DND-41 (cell line): ENCODE measurements around the gene MATN3.
A peak's percentile ranks its signal among the peaks of the same experiment; 100 is the strongest.

Source experiments
- ATAC-seq: fragments of 200-7000 bp; cut with Tn5 transposase; 3 replicates; pipeline ENCODE4 v1.9.1; 2021; ENCODE audit warnings: low read depth; ENCODE audit not compliant: insufficient read depth
- DNase-seq: peaks from one replicate; pipeline ENCODE4 v3.0.0-alpha.2; 2020
- H2AFZ ChIP-seq: 2 replicates; pipeline ENCODE4 v1.6.0; 2012; ENCODE audit warnings: low read depth, low read length
- H3K27ac ChIP-seq: 2 replicates; pipeline ENCODE4 v1.5.1; 2012; ENCODE audit warnings: low read length, inconsistent platforms
- H3K27me3 ChIP-seq: fragments of 200-600 bp; sonication (generic); 2 replicates; pipeline ENCODE4 v1.6.0; 2012; ENCODE audit warnings: low read length, mild to moderate bottlenecking, inconsistent platforms; ENCODE audit not compliant: insufficient read depth, poor library complexity
- H3K36me3 ChIP-seq: 2 replicates; pipeline ENCODE4 v1.5.1; 2012; ENCODE audit warnings: low read length, inconsistent platforms; ENCODE audit not compliant: insufficient read depth
- H3K4me1 ChIP-seq: 2 replicates; pipeline ENCODE4 v1.5.1; 2012; ENCODE audit warnings: mild to moderate bottlenecking, low read length; ENCODE audit not compliant: insufficient read depth
- H3K4me2 ChIP-seq: 2 replicates; pipeline ENCODE4 v1.6.0; 2012; ENCODE audit warnings: mild to moderate bottlenecking, moderate library complexity, low read length, inconsistent platforms; ENCODE audit not compliant: insufficient read depth
- H3K4me3 ChIP-seq, 2 experiments: fragments of 200-600 bp in 1 of 2; shearing (Covaris generic) in 1 of 2; 2 replicates each; pipeline ENCODE4 v1.5.1; 2012 to 2016; ENCODE audit warnings: inconsistent platforms in 2 of 2, low read length in 2 of 2, mild to moderate bottlenecking in 2 of 2, low read depth in 1 of 2, moderate library complexity in 1 of 2
- H3K79me2 ChIP-seq: 2 replicates; pipeline ENCODE4 v1.6.0; 2012; ENCODE audit warnings: low read length, inconsistent platforms; ENCODE audit not compliant: insufficient read depth
- H3K9ac ChIP-seq: 2 replicates; pipeline ENCODE4 v1.6.0; 2012; ENCODE audit warnings: low read depth, mild to moderate bottlenecking, inconsistent platforms, low read length, moderate library complexity
- H3K9me3 ChIP-seq: 2 replicates; pipeline ENCODE4 v1.5.1; 2012; ENCODE audit warnings: low read length, moderate library complexity, mild to moderate bottlenecking, inconsistent platforms; ENCODE audit not compliant: insufficient read depth, severe bottlenecking
- H4K20me1 ChIP-seq: 2 replicates; pipeline ENCODE4 v1.6.0; 2012; ENCODE audit warnings: low read length; ENCODE audit not compliant: insufficient read depth
- EZH2 ChIP-seq: IDR thresholded peaks from 3 replicates; pipeline ENCODE4 v1.6.1; 2012; ENCODE audit warnings: borderline replicate concordance, low read depth, mild to moderate bottlenecking, moderate library complexity, low read length, inconsistent platforms; ENCODE audit not compliant: severe bottlenecking
- TF ChIP-seq, protein P1 (sequence below): IDR thresholded peaks from 2 replicates; pipeline ENCODE4 v1.5.1; 2012; ENCODE audit warnings: borderline replicate concordance, low read length, moderate library complexity, mild to moderate bottlenecking; ENCODE audit not compliant: poor library complexity, severe bottlenecking; ENCODE audit errors: extremely low read depth

MATN3 gene

GRCh38 chr2:20050646-20051531 lies 38.4 kb upstream of the MATN3 start:
- H2AFZ ChIP-seq: peak overlapping the region; percentile 77
- H3K9ac ChIP-seq: peak overlapping the region; percentile 68
- peaks cover 51% of the 10 kb centered on the region for H3K79me2 ChIP-seq
- peaks cover 19% of the 10 kb centered on the region; the same call in 1 of the 2 replicates for H4K20me1 ChIP-seq
- H3K4me2 ChIP-seq: peak overlapping the region; percentile 71
- H3K27ac ChIP-seq: peak overlapping the region; percentile 87
- peaks cover 6% of the 10 kb centered on the region for H3K27me3 ChIP-seq
- H3K9me3 ChIP-seq: no peaks in the 10 kb centered on the region
- no peaks in the 10 kb centered on the region for H3K36me3 ChIP-seq
- no peak for TF ChIP-seq EZH2
- TF ChIP-seq, protein P1, sequence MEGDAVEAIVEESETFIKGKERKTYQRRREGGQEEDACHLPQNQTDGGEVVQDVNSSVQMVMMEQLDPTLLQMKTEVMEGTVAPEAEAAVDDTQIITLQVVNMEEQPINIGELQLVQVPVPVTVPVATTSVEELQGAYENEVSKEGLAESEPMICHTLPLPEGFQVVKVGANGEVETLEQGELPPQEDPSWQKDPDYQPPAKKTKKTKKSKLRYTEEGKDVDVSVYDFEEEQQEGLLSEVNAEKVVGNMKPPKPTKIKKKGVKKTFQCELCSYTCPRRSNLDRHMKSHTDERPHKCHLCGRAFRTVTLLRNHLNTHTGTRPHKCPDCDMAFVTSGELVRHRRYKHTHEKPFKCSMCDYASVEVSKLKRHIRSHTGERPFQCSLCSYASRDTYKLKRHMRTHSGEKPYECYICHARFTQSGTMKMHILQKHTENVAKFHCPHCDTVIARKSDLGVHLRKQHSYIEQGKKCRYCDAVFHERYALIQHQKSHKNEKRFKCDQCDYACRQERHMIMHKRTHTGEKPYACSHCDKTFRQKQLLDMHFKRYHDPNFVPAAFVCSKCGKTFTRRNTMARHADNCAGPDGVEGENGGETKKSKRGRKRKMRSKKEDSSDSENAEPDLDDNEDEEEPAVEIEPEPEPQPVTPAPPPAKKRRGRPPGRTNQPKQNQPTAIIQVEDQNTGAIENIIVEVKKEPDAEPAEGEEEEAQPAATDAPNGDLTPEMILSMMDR: peak; percentile 35
- H3K4me3 ChIP-seq: peak overlapping the region; percentile 79 to 85
- peak; percentile 31 for DNase-seq
- peak; percentile 37; the same call in 2 of the 3 replicates for ATAC-seq
- H3K4me1 ChIP-seq: peaks cover 38% of the 10 kb centered on the region

DNA sequence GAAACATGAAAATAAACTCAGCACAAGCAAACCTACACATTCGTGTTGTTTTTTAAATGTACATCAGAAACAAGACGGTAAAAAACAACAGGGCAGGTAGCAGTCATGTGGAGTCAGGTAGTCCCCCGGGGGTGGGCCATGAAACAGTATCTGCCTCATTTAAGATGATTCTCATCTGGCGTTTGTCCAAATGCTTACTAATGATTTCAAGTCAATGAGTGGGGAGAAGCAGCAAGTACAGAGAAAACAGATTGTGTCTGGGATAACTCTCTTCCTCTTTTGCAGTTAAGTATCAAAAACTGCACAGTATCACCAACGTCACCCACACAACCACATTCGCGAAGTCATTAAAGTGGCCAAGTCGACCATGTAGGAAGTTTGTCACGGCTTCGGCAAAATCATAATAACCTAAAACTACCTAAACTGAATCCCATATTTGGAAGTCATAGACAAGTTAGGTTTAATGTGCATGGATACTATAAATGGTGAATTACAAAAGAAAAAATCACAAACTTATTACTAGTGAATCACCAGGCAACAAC lies 37.7 kb upstream of the MATN3 start:
- Histone ChIP-seq H3K4me3 (peak overlapping the region; percentile 79 to 85), H3K4me2 (peak overlapping the region; percentile 71), H3K79me2 (peaks cover 58% of the 10 kb centered on the region), H3K36me3 (no peaks in the 10 kb centered on the region), H4K20me1 (peaks cover 19% of the 10 kb centered on the region; the same call in 1 of the 2 replicates), H3K27ac (peak overlapping the region; percentile 87), H2AFZ (peak overlapping the region; percentile 77), H3K27me3 (peaks cover 3% of the 10 kb centered on the region), H3K9ac (peak overlapping the region; percentile 68), H3K9me3 (no peaks in the 10 kb centered on the region), H3K4me1 (peaks cover 38% of the 10 kb centered on the region)
- TF ChIP-seq, protein P1: no peak
- TF ChIP-seq EZH2: no peak
- no peak for ATAC-seq
- DNase-seq: peak; percentile 8

DNA sequence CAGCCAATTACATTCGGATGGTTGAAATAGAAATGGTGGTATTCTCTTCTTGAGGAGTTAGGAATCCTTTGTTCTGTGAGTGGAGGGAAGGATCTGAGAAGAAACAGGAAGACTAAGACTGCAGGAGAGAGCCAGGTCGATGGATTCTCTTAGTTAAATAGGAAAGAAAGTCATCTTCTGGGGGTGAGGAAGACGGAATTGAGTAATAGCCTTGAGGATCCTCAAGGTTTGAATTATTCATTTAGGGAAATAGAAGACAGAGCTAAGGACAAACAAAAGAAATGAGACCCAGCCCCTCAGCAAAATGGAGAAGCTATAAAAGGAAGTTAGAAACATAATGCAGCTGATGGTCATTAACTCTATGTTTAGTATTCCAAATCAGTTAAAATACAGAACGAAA lies 37.2 kb upstream of the MATN3 start:
- H4K20me1 ChIP-seq: peaks cover 19% of the 10 kb centered on the region; the same call in 1 of the 2 replicates
- no peak for TF ChIP-seq EZH2
- TF ChIP-seq, protein P1: no peak
- peaks cover 38% of the 10 kb centered on the region for H3K4me1 ChIP-seq
- no peak for ATAC-seq
- H3K4me3 ChIP-seq: peak overlapping the region; percentile 79 to 85; a peak in 3 of 4 replicates
- no peaks in the 10 kb centered on the region for H3K9me3 ChIP-seq
- peak overlapping the region; percentile 87 for H3K27ac ChIP-seq
- peaks cover 3% of the 10 kb centered on the region for H3K27me3 ChIP-seq
- peak overlapping the region; percentile 68 for H3K9ac ChIP-seq
- DNase-seq: no peak
- H3K36me3 ChIP-seq: no peaks in the 10 kb centered on the region
- H3K4me2 ChIP-seq: peak overlapping the region; percentile 71
- H2AFZ ChIP-seq: peak overlapping the region; percentile 40; the same call in 1 of the 2 replicates
- peaks cover 64% of the 10 kb centered on the region for H3K79me2 ChIP-seq
